ENCODE data around the gene CXorf38. TPM values are rescaled to one million over a fixed set of nuclear protein-coding genes. Genes with fewer than 3 reads are reported as not detected.

CXorf38 gene
- total and polyA plus RNA-seq, 2 donors (not counting 1 experiment from before 2014, with no cell fraction given): 26.4 to 28.1 TPM

- ChIA-PET CTCF (interaction anchor here (1.7 kb wide), 1 partner anchor 70 kb away, joined by 6 read pairs; no protein-coding TSS in a partner anchor), POLR2A (interaction anchor here (1.4 kb wide), 1 partner anchor 504 kb away, joined by 6 read pairs; the partner anchor contains the start of gene USP9X)
- H3K9me3 Mint-ChIP-seq (ENCODE audit: insufficient read depth): no peaks in the 10 kb centered on the region
- intact Hi-C loops (cut with micrococcal nuclease): no loop called here
- peak overlapping the region; percentile 67 for H3K27ac Mint-ChIP-seq
- Histone ChIP-seq H4K20me1 (ENCODE audit: control insufficient read depth, insufficient read depth, low read length, poor library complexity, severe bottlenecking) (no peaks in the 10 kb centered on the region), H3K27me3 (replicated peaks in 1 of 4; ENCODE audit: control extremely low read depth in 1 of 4, control insufficient read depth in 3 of 4, insufficient read depth in 4 of 4, low read length in 3 of 4) (no peaks in the 10 kb centered on the region), H3K4me1 (ENCODE audit: control insufficient read depth in 2 of 2, insufficient read depth in 2 of 2, low read length in 2 of 2) (peaks cover 8 to 14% of the 10 kb centered on the region in 2 donors), H3K36me3 (replicated peaks in 1 of 2; ENCODE audit: control extremely low read depth in 1 of 2, control insufficient read depth in 1 of 2, extremely low read depth in 1 of 2, insufficient read depth in 2 of 2, low read length in 1 of 2) (no peaks in the 10 kb centered on the region), H3K9me3 (ENCODE audit: control extremely low read depth in 1 of 3, control insufficient read depth in 2 of 3, insufficient read depth in 1 of 3, low read length in 2 of 3) (no peaks in the 10 kb centered on the region), H3K9ac (ENCODE audit: low read length) (peak overlapping the region; percentile 73), H3K27ac (ENCODE audit: low read length in 2 of 2) (peak overlapping the region; percentile 44 to 94), H3K79me2 (ENCODE audit: control insufficient read depth, insufficient read depth, low read length) (peaks cover 44% of the 10 kb centered on the region), H3K4me3 (ENCODE audit: control extremely low read depth in 1 of 5, extremely low read depth in 1 of 5, insufficient read depth in 1 of 5, low read depth in 2 of 5, low read length in 4 of 5) (peak overlapping the region; percentile 16 to 74 (median 68)), H3K4me2 (replicated peaks; ENCODE audit: low read depth, low read length, poor library complexity, severe bottlenecking) (peak overlapping the region; percentile 70), H2AFZ (ENCODE audit: insufficient read depth, low read depth, low read length, poor library complexity, severe bottlenecking) (peak overlapping the region; percentile 53)
- H3K4me3 Mint-ChIP-seq: peak overlapping the region; percentile 81
- H3K4me1 Mint-ChIP-seq: peaks cover 27% of the 10 kb centered on the region
- no peaks in the 10 kb centered on the region for H3K27me3 Mint-ChIP-seq
- WGBS (ENCODE audit: insufficient coverage): 3% methylated on average over 5 of the region's 15 CpGs
- DNase-seq (no peak), ATAC-seq (ENCODE audit: low read depth) (no peak)
- TF ChIP-seq CTCF (IDR thresholded peaks at IDR 0.05) (no peak), EZH2 (IDR thresholded peaks at IDR 0.05; ENCODE audit: borderline replicate concordance, insufficient read depth, low read depth, low read length, poor library complexity, severe bottlenecking) (no peak)
Observed at GRCh38 chrX:40581336-40581920, 65.9 kb downstream of the CXorf38 start.

All from B cell (primary cell).